KBM-7 (cell line): ENCODE measurements around the gene DNAJC7.

Experiments
- DNase-seq: peaks from one replicate; pipeline ENCODE4 v3.0.0-alpha.2; 2015
- in situ Hi-C: fragments of 300-500 bp; cut with MboI; formaldehyde crosslinking; loops from 2 replicates; pipeline ENCODE4 v1.14.3; 2020; ENCODE audit warnings: low sequenced_read_pairs, low pct_unique_long_range_greater_than_20kb, mixed read lengths

DNAJC7 gene

DNA sequence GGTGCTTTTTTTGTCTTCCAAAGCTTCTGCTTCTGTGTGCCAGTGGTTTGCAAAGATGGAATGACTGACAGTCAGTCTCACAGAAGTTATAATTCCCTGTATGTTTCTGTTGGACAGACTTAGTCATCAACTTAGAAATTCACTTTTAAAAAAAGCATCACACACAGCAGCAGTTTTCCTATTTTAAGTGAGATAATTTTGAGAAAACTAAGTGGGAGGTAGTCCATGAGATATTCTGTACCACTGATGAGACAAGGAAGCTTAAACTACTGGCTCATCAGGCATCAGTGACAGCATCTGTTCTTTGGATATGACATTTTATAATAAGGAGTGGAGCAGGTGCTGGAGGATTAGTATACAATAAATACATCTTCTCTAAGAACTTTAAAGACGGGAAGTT lies 30.6 kb downstream of the DNAJC7 start:
- in situ Hi-C loops: no loop called here

GRCh38 chr17:41985919-41986318 lies 31.3 kb downstream of the DNAJC7 start:
- no peak for DNase-seq
- in situ Hi-C loops: no loop called here

More for the DNA sequence above, 30.6 kb downstream of the DNAJC7 start:
- no peak for DNase-seq

DNA sequence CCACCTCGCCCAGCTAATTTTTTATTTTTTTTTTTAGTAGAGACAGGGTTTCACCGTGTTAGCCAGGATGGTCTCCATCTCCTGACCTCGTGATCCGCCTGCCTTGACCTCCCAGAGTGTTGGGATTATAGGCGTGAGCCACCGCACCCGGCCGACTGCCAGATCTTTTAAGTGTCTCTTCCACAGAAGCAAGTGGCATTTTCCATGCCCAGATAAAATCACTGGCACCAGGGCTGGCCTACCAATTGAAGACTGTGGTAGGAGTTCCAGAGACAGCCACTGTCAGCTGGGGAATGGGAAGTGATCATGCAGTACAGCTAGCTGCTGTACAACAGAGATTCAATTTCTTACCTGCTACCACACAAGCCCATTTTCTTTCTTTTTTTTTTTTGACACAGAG lies 32.8 kb downstream of the DNAJC7 start:
- no peak for DNase-seq
- in situ Hi-C loops: no loop called here

DNA sequence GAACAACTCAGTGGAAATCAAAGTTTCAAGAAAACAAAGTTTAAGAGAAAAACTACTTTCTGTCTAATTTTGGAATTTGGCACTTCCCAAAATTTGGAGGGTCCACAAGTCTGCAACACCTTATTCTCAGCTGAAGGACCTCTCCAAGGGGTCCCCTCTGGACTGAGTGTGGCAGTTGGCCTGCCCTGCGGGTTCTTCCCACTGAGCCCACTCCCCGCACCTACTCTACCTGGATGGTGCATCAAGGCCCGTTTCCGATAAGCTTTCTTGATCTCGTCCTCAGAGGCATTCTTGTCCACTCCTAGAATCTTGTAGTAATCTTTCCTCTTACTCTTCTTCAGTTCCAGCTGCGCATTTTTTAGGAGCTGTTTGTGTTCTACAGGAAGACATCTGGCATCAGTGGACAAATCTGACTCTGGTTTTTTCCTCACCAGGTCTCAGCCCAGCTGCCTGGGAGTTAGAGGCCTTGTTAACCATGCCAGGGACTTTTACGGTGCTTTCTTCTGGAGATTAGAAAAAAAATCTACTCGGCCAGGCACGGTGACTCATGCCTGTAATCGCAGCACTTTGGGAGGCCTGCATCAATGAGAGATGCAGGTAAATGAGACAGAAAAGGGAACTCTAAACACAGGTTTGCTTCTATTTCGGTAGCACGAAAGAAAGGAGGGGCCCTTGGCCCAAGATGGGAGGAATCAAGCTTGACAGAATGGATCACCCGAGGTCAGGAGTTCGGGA lies 35.0 kb downstream of the DNAJC7 start:
- DNase-seq: no peak
- in situ Hi-C loops: no loop called here

- in situ Hi-C loops: no loop called here
- DNase-seq: no peak
Observed at GRCh38 chr17:41977991-41978390, 39.2 kb downstream of the DNAJC7 start.

DNA sequence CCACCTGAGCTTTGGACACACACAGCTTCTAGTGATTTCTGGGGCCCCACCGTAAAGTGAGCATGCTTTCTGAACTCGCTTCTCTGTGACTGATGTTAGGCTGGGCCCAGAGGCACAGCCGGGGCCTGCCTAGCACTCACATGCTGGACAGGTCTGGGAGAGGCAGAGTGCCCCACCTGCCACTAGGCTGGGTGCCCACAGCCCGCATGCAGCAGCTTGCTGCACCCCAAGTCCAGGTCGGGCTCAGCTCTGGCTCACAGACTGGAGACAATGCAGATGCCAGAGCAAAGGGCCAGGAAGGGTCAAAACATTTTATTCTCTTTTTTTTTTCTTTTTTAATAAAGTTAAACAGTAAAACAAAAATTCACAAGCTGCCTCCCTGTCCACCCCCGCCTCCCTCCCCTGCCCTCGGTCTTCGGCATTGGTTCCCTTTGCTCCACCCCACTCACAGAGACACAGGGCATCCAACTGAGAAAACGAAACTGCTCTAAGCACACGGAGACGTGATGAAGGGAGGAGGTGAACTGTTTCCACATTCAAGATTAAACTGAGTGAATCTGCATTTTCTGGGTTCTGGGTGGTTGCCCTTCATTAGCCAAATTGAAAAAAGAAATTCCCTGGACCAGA lies 41.0 kb downstream of the DNAJC7 start:
- in situ Hi-C loops: no loop called here
- DNase-seq: no peak

DNA sequence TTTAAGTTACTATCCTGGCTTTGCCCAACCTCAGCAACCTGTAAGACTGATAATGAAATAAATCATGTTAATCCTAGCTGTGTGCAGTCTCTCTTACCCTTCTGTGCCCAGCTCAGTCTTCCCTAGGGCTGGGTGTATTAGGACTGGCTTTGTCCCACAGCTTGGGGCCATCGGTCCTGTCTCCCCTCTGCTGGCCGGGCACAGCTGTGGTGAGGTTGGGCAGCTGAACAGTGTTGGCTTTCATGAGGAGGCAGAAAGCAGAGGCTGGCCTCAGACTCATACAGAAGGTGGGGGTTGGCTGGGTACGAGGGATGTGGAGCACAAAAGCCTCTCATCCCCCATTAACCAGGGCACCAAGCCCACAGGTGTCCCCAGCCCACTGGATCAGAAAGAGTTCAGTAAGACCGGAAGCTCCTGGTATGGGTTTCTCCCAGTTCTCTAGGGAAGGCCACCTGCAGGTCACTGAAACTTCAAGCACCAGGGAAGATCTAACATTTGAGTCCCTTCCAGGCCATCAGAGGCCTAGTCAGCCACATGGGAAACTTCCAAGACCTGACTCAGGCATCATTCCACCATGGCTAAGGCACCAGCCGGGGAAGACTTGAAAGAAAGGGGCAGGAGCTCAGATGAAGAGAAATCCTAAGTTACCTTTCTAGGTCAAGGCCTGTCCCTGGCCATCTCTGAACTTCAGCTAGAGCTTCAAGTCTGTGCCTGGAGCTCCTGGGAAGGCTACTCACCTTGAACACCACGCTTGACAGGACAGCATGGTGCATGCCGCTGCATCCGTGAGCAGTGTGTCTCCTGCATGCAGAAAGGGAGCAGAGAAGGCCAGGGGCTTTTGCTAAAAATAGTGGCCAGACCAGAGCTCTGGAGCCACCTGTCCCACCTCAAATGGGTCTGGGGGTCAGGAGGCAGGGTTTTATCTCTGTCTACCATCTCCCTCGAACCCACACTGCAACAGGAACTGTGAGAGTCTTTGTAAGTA lies 41.8 kb downstream of the DNAJC7 start:
- no peak for DNase-seq
- in situ Hi-C loops: no loop called here

- DNase-seq: no peak
- in situ Hi-C loops: no loop called here
Observed at GRCh38 chr17:41974658-41975057, 42.6 kb downstream of the DNAJC7 start.

- no peak for DNase-seq
- in situ Hi-C loops: no loop called here
Observed at GRCh38 chr17:41974031-41974430, 43.2 kb downstream of the DNAJC7 start.

DNA sequence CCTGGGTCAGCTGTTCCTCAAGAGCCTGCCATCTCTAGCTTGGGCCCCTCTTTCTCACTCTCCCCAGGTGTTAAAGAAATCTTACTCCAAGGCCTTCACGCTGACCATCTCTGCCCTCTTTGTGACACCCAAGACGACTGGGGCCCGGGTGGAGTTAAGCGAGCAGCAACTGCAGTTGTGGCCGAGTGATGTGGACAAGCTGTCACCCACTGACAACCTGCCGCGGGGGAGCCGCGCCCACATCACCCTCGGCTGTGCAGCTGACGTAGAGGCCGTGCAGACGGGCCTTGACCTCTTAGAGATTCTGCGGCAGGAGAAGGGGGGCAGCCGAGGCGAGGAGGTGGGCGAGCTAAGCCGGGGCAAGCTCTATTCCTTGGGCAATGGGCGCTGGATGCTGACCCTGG lies 43.8 kb downstream of the DNAJC7 start:
- no peak for DNase-seq

GRCh38 chr17:41972571-41973407 lies 44.5 kb downstream of the DNAJC7 start:
- DNase-seq: no peak
- in situ Hi-C loops: no loop called here

More for the DNA sequence above, 43.8 kb downstream of the DNAJC7 start:
- in situ Hi-C loops: no loop called here

GRCh38 chr17:41971721-41972523 lies 45.3 kb downstream of the DNAJC7 start:
- no peak for DNase-seq
- in situ Hi-C loops: no loop called here

DNA sequence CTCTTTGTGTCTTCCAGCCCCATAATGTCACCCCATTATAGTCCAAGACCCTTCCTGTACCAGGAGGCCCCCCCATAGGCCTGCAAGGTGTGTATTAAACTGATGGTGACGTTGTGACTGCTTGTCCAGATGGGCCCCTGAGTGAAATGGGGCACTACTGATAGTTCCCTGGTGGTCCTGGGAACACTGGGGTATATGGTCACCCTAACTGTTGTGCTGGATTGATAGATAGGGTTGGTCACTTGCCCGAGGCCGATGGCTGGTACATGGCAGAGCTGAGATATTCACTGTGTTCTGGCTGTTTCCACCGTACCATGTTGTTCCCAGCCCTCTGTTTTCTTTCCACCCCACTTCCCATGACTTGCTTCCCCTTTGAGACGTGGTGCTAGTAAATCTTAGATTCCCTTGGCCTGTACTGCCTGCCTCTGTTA lies 46.3 kb downstream of the DNAJC7 start:
- in situ Hi-C loops: no loop called here
- DNase-seq: no peak

- in situ Hi-C loops: no loop called here
Observed at GRCh38 chr17:41968676-41969075, 48.6 kb downstream of the DNAJC7 start.

GRCh38 chr17:41967921-41968578 lies 49.2 kb downstream of the DNAJC7 start:
- DNase-seq: no peak
- in situ Hi-C loops: no loop called here

More at GRCh38 chr17:41968676-41969075, 48.6 kb downstream of the DNAJC7 start:
- no peak for DNase-seq

DNA sequence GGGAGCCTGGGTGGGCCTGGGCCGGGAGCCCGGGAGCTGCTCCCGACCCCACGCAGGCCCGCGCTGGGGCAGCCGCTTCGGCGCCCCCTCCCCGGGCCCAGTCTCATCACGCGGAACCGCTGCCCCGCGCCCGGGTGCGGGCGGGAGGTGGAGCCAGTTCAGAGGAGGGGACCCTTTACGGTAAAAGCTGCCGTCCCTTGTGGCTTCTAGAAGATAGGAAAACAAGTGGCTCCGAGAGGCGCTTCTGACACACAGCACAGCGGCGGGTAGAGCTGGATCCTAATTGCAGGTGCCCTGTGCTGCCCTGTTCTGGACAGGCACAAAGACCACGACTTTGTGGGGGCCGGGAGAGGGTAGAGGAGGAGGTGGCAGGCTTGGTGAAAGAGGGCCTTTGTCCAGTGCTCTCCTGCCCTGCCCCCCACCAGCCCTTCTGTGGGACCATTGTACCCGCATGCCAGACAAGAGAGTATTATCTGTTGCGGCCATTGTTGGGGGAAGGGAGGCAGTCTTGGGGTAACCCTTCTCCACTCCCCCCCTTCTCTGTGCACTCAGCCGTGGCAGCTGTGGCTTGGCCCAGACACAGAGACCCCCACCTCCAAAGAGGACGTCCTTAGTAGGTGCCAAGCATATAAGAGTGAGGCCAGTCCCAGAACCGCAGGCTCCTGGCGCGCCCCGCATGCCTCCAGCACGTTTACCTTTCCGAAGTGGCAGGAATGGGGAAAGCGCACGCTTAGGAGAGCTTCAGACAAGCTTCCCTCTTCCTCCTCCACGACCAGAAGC lies 49.9 kb downstream of the DNAJC7 start:
- in situ Hi-C loops: no loop called here

More for the DNA sequence above, 49.9 kb downstream of the DNAJC7 start:
- no peak for DNase-seq
